Panc1 (cell line): ENCODE measurements around the gene TRAPPC2B. TPM values are rescaled to one million over a fixed set of nuclear protein-coding genes. Genes with fewer than 3 reads are reported as not detected.
A peak's percentile ranks its signal among the peaks of the same experiment; 100 is the strongest.

Source experiments
- ATAC-seq: fragments of 200-7000 bp; cut with Tn5 transposase; 2 replicates; pipeline ENCODE4 v1.9.1; 2020; ENCODE audit warnings: mild to moderate bottlenecking, moderate library complexity
- BruUV-seq: library from RNA; stranded (reverse); fragments of 400-500 nt; replicated peaks from 2 replicates; lab custom pipeline; 2021; lab: Mats Ljungman, UMichigan
- CTCF ChIA-PET: fragments of 300-600 bp; sonication (Branson Sonifier 250); formaldehyde crosslinking; loops from one replicate; lab custom pipeline; 2022; ENCODE audit warnings: antibody characterized with exemption; lab: Charles Lee
- POLR2A ChIA-PET: fragments of 300-600 bp; sonication (Branson Sonifier 250); formaldehyde crosslinking; loops from one replicate; lab custom pipeline; 2022; ENCODE audit warnings: antibody characterized with exemption; lab: Charles Lee
- DNase-seq: peaks from one replicate; pipeline ENCODE4 v3.0.0-alpha.2; 2010; ENCODE audit warnings: low read depth, low spot score
- H3K27ac ChIP-seq: 2 replicates; pipeline ENCODE4 v1.5.1; 2011; ENCODE audit warnings: mild to moderate bottlenecking, low read length, inconsistent platforms
- H3K27me3 ChIP-seq: fragments of 200-500 bp; sonication (Bioruptor generic); 2 replicates; pipeline ENCODE4 v1.6.0; 2014; ENCODE audit warnings: low read length, inconsistent platforms; ENCODE audit not compliant: control insufficient read depth, insufficient read depth
- H3K36me3 ChIP-seq: fragments of 200-500 bp; sonication (Bioruptor generic); 2 replicates; pipeline ENCODE4 v1.5.1; 2014; ENCODE audit warnings: inconsistent platforms, mild to moderate bottlenecking, low read length, moderate library complexity; ENCODE audit not compliant: control insufficient read depth, insufficient read depth
- H3K4me1 ChIP-seq: 2 replicates; pipeline ENCODE4 v1.5.1; 2011; ENCODE audit warnings: inconsistent platforms, mild to moderate bottlenecking, low read length, moderate library complexity; ENCODE audit not compliant: control insufficient read depth, insufficient read depth
- H3K4me3 ChIP-seq, 2 experiments: 2 replicates each; pipeline ENCODE4 v1.5.1; 2011 to 2012; ENCODE audit warnings: low read depth in 2 of 2, low read length in 2 of 2, mild to moderate bottlenecking in 2 of 2, inconsistent platforms in 1 of 2, moderate library complexity in 1 of 2
- H3K9me3 ChIP-seq: fragments of 200-500 bp; sonication (Bioruptor generic); 2 replicates; pipeline ENCODE4 v1.5.1; 2014; ENCODE audit warnings: low read depth, mild to moderate bottlenecking, inconsistent platforms, low read length, moderate library complexity; ENCODE audit not compliant: control insufficient read depth, insufficient read depth
- CTCF ChIP-seq: fragments of 450-650 bp; IDR thresholded peaks from 2 replicates; pipeline ENCODE4 v1.5.1; 2017; ENCODE audit warnings: mild to moderate bottlenecking
- POLR2AphosphoS5 ChIP-seq: IDR thresholded peaks from 2 replicates; pipeline ENCODE4 v1.6.1; 2012; ENCODE audit warnings: mild to moderate bottlenecking, low read depth, low read length, moderate library complexity
- REST ChIP-seq, 2 experiments: IDR thresholded peaks; 2 replicates each; pipeline ENCODE4 v1.6.1; 2011 to 2012; ENCODE audit warnings: low read depth in 2 of 2, control low read depth in 1 of 2, low read length in 1 of 2, mild to moderate bottlenecking in 1 of 2, moderate library complexity in 1 of 2; ENCODE audit not compliant: insufficient read depth in 1 of 2
- SIN3A ChIP-seq: IDR thresholded peaks from 2 replicates; pipeline ENCODE4 v1.6.1; 2012; ENCODE audit warnings: low read depth, mild to moderate bottlenecking, low read length, moderate library complexity, borderline replicate concordance; ENCODE audit not compliant: insufficient read depth
- TCF7L2 ChIP-seq: IDR thresholded peaks from 2 replicates; pipeline ENCODE4 v1.6.1; 2011; ENCODE audit warnings: mild to moderate bottlenecking, low read depth, low read length, inconsistent platforms
- in situ Hi-C: cut with HindIII; loops from 2 replicates; pipeline ENCODE4 v1.10.0; 2016; ENCODE audit warnings: low sequenced_read_pairs, low pct_unique_long_range_greater_than_20kb
- intact Hi-C: fragments of 100-400 bp; cut with micrococcal nuclease; formaldehyde crosslinking; loops from one replicate; pipeline ENCODE4 v1.10.0; 2022; ENCODE audit not compliant: unreplicated experiment
- total RNA-seq: library from RNA; stranded (reverse); gene quantifications from one replicate; pipeline ENCODE4 v1.2.1, GENCODE V29; 2021; ENCODE audit not compliant: unreplicated experiment

TRAPPC2B gene
- total RNA-seq, 1 experiment from 2014 or later = 15.1 TPM

- ATAC-seq (peak; percentile 99), DNase-seq (peak; percentile 94)
- H3K4me1 ChIP-seq = no peaks in the 10 kb centered on the region
- ChIA-PET POLR2A (interaction anchor here (0.6 to 1.1 kb wide), 9 partner anchors 22 to 656 kb away, joined by 3 to 6 read pairs (median 3); partner anchors contain the start of genes TRAPPC2B, ZNF304 and ZNF547), CTCF (no interaction called here)
- H3K27me3 ChIP-seq = no peaks in the 10 kb centered on the region
- H3K4me3 ChIP-seq = peak within 1 kb of the TSS; percentile 67 to 89
- H3K36me3 ChIP-seq = no peaks in the 10 kb centered on the region
- peak within 1 kb of the TSS; percentile 90 for H3K27ac ChIP-seq
- peak; percentile 22; the same call in 1 of the 2 replicates for TF ChIP-seq CTCF
- TF ChIP-seq POLR2AphosphoS5 = peak; percentile 57
- TF ChIP-seq REST (IDR thresholded peaks at IDR 0.05; ENCODE audit: insufficient read depth in 1 of 2, low read depth in 2 of 2, low read length in 1 of 2) = no peak
- TF ChIP-seq TCF7L2 = peak; percentile 45
- peak; percentile 76; the same call in 1 of the 2 replicates for TF ChIP-seq SIN3A
- peaks cover 13% of the 10 kb centered on the region; the same call in 1 of the 2 replicates for H3K9me3 ChIP-seq
- no TSS peak for BruUV-seq
- intact Hi-C loops = no loop called here
- in situ Hi-C loops = no loop called here
Measured at GRCh38 chr19:57389730-57390598, 26.6 kb downstream of the TRAPPC2B start, which contains the start of gene ZNF548. Gene ZNF548, plus strand, starts transcription at chr19:57389854. Its CDS starts 246 bp downstream, at chr19:57390100.

- ChIA-PET POLR2A (no interaction called here), CTCF (no interaction called here)
- Histone ChIP-seq H3K27me3 (no peaks in the 10 kb centered on the region), H3K4me1 (no peaks in the 10 kb centered on the region), H3K27ac (no peak overlapping the region), H3K4me3 (no peak overlapping the region), H3K9me3 (peaks cover 42% of the 10 kb centered on the region), H3K36me3 (0 out of 2 replicates have a peak, but pooled peaks cover 2% of the 10 kb centered on the region)
- no peak for TF ChIP-seq SIN3A
- no peak for TF ChIP-seq POLR2AphosphoS5
- no peak for TF ChIP-seq REST (IDR thresholded peaks at IDR 0.05; ENCODE audit: insufficient read depth in 1 of 2, low read depth in 2 of 2, low read length in 1 of 2)
- no peak for TF ChIP-seq CTCF
- intact Hi-C loops (no loop called here), in situ Hi-C loops (no loop called here)
- no TSS peak for BruUV-seq
- DNase-seq = no peak
- no peak for ATAC-seq
Measured at GRCh38 chr19:57395710-57396109, 32.4 kb downstream of the TRAPPC2B start.
